HG03460 (cell line): Measurements from ENCODE around the gene TMED1.
A peak's percentile ranks its signal among the peaks of the same experiment; 100 is the strongest.
"Not testable (repeated sequence)": the region's sequence is repeated elsewhere in the genome, so short reads cannot be mapped to it uniquely, and the experiment has no call there.

Experiments used
- ATAC-seq: cut with Tn5 transposase; IDR thresholded peaks from one replicate; pipeline ENCODE4 v1.9.1; 2021; ENCODE audit not compliant: unreplicated experiment

TMED1 gene, protein sequence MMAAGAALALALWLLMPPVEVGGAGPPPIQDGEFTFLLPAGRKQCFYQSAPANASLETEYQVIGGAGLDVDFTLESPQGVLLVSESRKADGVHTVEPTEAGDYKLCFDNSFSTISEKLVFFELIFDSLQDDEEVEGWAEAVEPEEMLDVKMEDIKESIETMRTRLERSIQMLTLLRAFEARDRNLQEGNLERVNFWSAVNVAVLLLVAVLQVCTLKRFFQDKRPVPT

DNA sequence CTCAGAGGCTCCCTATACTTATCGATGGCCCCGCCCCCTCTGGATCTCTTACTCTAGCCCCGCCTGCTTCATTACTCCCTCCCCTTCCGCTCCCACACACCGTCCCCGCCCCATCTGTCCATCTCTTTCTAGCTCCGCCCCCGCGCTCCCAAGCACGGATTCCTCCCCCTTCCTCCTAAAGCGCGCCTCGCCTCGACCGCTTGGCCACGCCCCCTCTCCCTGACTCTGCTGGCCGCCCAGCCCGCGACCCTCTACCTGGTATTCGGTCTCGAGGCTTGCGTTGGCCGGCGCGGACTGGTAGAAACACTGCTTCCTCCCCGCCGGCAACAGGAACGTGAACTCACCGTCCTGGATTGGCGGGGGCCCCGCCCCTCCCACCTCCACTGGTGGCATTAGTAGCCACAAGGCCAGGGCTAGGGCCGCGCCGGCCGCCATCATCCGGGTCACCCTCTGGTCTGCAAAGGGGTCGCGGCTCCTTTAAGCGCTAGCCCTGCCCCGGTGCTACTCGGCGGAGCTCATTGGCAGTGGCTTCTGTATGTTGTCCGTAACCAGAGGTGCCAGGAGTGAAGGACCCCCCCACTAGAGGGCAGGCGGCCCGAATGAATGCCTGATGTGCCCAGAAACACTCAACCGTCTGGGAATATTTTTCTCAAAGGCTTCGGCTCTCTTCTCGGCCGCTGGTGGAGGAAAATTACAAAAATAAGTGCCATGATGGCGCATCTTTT is at the start of gene TMED1:
Gene TMED1, minus strand, starts transcription at position 459 of the 725 bp plus-strand sequence. Its CDS starts 21 bp downstream, at position 438.
- ATAC-seq: peak; percentile 71

DNA sequence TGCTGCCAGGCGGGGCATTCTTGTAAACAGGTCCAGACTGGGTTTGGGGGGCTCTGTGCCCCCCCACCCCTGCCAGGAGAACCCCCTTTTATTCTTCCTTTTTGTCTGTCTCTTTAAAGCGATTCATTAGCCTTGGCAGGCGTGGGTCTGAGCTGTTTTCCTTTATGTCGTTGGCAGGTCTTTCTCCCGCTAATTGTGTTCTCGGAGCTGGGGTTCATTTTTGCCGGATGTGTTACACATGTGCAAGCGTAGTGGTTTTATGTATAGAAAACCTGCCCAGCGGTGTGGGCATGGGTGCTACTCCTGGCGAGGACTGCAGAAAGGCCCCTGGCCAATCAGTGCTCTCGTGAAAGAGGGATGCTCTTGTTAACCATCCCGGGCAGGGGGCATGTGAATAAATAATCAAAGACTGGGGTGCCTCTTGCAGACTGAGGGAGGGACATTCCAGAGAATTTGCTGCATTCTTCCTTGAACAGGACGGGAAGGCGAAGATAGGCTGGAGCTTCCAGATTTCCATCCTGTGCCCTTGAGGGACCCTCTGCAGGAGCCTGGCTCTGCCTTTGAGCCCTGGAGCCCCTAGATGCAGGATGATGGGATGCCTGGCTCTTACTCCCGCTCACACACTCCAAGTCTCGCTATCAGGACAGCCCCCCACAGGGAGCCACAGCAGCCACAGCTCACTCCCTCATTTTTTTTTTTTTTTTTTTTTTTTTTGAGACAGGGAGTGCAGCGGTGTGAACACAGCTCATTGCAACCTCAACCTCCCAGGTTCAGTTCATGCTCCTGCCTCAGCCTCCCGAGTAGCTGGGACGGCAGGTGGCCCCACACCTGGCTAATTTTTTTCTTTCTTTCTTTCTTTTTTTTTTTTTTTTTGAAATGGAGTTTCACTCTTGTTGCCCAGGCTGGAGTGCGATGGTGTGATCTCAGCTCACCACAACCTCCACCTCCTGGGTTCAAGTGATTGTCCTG is 49.5 kb upstream of the TMED1 start:
- ATAC-seq: no peak

DNA sequence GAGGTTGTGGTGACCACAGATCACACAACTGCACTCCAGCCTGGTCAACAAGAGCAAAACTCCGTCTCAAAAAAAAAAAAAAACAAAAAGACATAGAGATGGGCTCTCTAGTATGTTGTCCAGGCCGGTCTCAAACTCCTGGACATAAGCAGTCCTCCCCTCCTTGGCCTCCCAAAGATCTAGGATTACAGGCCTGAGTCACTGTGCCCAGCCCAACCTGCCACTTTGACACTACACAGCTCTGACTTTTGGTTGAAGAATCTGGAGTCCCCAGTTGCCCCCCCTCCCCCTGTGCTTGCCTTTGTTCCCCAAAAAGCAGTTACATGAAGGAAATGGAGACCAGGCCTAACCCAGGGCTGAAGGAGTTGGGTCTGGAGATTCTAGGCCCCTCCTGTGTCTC is 48.3 kb upstream of the TMED1 start:
- no peak for ATAC-seq

DNA sequence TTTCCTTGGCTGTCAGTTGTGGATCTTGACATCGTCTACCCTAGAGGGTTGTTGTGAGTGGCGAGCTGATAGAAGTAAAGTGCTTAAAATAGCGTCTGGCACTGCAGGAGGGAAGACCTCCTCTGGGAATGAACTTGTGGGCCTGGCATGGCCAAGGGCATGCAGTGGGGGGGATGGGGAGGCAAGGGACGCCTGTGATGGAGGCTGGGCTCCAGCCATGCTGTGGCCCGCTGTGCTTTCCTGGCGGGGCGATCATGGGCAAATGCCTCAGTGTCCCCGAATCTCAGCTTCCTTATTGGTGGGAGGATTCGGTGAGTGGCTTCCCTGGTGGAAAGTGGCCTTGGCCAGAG is 46.1 kb upstream of the TMED1 start:
- no peak for ATAC-seq

DNA sequence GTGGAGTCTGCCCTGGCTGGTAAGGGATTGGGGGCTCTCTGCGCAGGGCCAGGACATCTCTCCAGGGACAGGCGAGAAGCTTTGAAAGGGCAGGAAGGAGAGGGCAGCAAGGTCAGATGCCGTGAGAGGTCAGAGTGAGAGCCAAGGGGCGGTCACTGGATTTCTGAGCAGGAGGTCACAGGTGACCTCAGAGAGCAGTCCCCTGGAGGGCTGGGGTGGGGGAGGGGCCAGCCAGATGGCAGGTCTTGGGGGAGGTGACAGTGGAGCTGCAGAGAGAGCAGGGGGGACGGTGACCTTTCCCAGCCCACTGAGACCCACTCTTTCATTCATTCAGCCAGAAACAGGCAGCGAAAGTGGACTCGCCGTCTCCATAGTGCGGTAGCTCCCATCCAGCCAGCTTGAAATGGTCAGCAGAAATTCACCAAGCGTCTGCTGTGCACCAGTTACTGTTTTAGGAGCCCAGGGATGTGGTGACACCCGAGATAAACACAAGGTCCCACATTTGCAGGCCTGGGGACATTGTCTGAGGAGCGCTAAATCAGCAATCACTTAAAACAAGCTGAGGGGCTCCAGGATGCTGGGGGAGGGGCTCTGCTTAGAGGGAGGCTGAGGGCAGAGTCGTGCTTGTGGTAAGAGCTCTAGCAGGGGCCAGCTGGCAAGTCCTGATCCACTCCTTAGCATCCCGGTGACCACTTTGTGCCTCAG is 45.5 kb upstream of the TMED1 start:
- ATAC-seq: no peak

DNA sequence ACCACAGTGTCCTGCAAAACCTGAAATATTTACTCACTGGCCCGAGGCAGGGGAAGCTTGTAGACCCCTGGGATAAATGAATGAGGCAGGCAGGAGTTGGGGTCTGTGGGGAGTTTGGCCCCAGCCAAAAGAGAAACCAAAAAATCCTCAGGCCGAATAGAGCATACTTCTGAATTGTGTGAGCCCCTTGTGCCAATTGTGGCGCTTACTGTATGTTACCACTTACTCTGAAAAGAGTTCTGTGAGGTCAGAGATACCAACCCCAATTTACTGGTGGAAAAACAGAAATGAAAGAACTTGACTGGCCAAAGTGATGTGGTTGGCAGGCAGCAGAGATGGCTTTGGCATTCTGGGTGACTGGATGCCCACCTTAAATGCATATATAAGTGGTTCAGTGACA is 42.2 kb upstream of the TMED1 start:
- ATAC-seq: no peak

DNA sequence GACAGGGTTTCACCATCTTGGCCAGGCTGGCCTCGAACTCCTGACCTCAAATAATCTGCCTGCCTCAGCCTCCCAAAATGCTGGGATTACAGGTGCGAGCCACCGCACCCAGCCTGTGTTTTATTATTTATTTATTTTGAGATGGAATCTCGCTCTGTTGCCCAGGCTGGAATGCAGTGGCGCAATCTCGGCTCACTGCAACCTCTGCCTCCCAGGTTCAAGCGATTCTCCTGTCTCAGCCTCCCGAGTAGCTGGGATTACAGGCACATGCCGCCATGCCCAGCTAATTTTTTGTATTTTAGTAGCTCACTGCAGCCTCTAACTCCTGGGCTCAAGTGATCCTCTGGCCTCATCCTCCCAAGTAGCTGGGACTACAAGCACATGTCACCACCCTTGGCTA is 41.6 kb upstream of the TMED1 start:
- ATAC-seq: not testable (repeated sequence)

DNA sequence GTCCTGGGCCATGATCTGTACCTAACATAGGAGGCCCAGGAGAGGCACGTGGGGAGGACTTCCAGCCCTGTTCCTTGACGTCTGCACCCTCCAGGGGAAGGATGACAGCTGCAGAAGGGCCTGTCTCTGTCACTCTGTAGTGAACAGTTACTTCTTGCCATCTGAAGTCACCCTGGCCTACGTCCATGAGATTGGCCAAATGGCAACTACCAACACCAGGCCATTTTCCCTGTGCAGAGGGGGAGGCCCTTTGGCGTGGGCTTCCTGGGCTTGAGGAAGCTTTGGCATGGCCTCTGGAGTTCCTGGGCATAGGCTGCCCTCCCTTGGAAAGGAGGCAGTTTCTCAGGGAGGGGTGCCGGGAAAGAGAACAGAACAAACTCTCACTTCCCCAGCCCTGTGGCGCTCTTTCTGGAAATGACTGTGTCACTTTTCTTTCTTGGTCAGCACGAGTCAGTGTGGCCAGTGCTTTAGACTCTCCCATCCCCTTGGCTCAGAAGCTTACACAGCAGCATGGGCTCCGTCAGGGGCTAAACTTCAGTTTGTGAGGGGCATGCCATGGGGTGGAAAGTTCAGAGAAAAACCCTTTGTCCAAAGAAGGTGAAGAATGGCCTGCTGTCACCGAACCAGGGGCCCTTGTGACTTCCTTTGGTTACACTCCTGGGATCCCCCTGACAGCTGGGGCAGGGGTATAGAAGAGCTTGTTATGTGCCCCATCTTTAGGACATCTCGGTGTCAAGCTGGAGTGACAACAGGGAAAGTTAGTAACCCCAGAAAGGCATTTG is 40.6 kb upstream of the TMED1 start:
- ATAC-seq: no peak

DNA sequence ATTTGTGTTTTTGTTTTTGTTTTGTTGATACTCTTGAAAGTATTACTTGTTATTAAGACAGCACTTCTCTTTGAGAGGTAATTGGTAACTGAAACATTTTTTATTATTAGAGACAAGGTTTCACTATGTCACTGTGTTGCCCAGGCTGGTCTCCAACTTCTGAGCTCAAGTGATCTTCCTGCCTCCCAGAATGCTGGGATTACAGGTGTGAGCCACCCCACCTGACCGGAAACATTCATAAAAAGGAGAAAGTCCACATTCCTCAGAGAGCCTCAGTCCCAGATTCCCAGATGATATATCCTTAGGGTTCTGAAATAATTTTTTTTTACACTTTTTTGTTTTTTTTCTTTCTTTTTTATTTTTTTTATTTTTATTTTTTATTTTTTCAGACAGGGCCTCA is 38.0 kb upstream of the TMED1 start:
- no peak for ATAC-seq

DNA sequence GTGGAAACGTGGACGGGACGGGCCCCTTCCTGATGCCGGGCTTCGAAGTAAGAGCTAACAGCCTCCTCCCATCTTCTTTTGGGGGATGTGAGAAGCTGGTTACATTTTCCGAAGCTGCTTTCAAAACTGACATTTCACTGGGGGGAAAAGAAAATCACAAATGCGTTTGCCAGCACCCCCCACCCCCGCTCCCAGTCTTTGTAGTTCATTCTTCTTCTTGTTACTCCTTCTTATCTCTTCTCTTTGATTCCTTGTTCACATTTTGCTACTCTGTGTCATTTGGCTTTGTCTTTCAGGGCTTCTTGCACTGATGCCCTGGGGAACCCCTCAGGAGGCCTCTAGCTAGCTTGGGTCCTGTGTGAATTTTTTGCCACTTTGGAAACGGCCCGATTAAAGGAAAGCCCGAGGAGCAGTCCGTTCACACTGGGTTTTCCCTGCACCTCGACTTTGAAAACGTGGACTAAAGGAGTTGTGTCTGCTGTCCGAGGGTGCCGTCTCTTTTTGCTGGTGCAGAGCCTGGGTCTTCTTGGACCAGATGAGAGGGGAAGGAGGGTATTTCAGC is 36.6 kb upstream of the TMED1 start:
- no peak for ATAC-seq

DNA sequence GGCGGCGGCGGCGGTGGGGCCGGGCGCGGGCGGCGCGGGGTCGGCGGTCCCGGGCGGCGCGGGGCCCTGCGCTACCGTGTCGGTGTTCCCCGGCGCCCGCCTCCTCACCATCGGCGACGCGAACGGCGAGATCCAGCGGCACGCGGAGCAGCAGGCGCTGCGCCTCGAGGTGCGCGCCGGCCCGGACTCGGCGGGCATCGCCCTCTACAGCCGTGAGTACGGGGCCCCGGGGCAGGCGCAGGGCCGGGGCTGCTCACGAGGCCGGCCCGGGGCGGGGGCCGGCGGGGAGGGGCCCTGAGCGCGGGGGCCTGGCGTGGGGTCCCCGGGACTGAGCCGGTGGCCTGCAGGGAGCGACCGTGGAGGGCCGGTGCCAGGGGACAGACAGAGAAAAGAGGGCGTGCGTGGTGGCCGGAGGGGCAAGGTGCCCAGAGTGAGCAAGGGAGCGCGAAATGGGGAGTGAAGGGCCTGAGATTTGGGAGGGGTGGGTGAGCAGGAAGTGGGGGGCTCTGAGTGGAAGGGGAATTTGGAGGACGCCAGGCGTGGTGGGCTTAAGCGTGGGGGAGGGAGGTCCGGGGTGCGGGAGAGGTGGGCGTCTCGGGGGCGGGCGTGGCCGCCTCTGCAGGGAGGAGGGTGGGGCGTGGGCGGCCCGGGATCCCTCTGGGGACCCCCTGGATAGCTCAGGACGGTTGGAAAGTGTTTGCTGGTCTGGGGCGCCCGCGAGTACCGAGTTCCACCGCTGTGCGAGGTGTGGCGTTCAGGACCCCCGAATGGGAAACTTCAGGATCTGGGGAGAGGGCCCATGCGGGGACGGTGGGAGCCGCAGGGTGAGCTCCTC is 35.9 kb upstream of the TMED1 start:
- ATAC-seq: no peak

DNA sequence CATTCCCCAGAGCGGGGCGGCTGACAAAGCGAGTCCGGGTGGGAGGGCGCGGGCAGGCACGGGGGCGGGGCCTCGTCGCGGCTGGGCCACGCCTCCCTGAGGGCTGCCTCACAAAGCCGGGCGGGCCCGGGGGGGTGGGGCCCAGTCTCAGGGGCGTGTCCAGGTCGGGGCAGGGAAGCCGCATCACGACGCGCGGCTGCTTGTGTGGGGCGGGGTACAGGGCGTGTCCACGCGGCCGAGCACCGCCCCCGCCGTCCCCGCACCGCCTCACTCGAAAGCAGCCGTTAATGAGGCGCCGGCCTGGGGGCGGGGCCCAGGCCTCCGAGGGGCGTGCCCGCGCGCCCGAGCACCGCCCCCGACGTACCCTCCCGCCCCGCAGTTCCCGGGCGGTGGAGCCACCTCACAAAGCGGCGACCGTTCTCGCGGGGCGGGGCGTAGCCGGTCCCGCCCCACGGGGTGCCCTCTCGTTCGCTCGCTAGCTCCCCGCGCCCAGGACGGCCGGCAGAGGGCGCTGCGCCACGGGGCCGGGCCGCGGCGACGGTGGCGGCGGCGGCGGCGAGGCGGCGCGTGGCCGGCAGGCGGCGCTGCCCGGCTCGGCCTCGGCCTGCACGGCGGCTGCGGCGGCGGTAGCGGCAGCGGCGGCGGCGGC is 35.1 kb upstream of the TMED1 start, which contains the start of gene CARM1:
Gene CARM1, plus strand, starts transcription at position 599 of the 649 bp plus-strand sequence. CDS start 150 bp downstream, outside the sequence.
- ATAC-seq: peak; percentile 74

DNA sequence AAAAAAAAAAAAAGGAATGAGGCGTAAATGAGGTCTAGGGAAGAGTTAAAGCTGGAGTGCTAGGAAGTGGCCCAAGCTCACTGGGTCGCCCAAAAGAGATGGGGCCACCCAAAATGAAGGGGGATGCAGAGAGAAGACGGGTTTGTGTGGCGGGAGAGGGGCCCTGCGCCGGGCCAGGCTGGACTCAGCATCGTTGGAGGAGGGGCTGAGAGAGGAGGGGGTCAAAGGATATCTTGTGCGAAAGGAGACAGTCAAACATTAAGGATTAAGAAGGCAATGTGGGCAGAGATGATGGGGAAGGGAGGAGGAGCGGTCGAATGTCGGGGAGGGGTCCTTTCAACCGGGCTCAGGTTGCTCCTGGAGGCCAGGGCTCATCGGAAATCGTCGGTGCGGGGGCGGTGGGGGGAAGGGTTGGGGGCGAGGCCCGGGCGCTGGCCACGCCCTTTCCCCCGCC is 34.5 kb upstream of the TMED1 start:
- ATAC-seq: no peak

DNA sequence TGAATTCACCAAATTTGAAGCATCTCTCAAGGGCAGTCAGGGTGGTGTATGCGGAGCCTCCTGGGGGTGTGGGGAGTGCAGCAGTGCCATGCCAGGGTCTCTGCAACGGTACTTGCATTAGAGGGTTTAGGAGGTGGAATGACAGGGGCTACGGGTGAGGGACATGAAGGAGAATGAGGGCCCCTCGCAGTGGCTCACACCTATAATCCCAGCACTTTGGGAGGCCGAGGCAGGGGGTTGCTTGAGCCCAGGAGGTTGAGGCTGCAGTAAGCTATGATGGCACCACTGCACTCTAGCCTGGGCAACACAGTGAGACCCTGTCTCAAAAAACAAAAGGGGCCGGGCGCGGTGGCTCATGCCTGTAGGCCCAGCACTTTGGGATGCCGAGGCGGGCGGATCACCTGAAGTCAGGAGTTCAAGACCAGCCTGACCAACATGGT is 33.9 kb upstream of the TMED1 start:
- ATAC-seq: not testable (repeated sequence)

DNA sequence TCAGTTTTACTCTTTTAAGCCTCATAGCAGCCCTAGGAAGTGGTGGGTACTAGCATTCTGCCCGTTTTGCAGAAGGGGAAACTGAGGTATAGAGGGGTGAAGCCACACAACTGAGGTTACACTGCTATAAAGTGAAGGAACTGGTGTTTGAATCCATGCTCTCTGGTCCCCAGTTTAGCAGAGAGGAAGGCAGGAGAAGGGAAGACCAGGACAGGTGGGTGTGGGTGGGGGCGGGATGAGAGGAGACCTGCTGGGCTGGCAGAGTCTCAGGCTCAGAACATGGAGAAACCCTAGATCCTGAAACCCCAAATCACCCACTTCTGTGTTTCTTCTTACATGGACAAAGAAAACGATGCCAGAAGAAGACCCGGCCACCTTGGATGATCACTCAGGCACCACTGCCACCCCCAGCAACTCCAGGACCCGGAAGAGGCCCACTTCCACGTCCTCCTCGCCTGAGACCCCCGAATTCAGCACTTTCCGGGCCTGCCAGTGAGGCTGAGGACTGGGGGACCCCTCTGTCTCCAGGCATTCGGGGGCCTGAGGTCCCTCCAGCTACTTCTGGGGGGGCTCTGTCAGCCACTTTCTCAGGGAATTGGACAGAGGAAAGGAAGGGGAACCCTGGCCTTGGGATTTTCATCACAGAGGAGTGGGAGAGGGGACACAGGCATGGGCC is 33.0 kb upstream of the TMED1 start:
- ATAC-seq: no peak

DNA sequence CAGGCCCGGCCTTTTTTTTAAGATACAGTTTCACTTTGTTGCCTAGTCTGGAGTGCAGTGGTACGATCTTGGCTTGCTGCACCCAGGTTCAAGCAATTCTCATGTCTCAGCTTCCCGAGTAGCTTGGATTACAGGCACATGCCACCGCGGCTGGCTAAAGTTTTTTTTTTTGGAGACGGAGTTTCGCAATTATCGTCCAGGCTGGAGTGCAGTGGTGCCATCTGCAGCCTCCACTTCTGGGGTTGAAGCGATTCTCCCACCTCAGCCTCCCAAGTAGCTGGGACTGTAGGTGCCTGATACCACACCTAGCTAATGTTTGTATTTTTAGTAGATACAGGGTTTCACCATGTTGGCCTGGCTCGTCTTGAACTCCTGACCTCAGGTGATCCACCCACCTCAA is 30.5 kb upstream of the TMED1 start:
- no peak for ATAC-seq

DNA sequence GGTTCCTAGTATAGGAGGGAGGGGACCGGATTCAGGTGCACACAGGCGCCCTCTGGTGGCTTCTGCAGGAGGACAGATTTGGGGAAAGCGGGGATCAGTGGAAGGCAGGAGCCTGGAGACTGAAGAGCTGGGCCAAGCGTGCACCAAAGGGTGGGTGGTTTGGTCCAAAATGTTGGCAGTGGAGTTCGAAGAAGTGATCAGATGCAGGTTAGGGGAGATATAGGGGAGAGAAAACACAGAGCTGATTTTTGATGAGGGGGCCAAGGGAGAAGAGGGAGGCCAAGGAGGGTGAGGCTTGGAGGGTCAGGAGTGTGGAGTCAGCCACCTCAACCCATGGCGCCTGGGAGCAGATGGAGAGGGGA is 28.5 kb upstream of the TMED1 start:
- ATAC-seq: no peak
